GM12892 (cell line): ENCODE data around the gene ISCU.

Experiments
- POLR2A ChIP-seq: IDR thresholded peaks from 2 replicates; pipeline ENCODE4 v1.6.1; 2011; ENCODE audit warnings: low read depth, low read length, control low read depth
- POLR2AphosphoS5 ChIP-seq: IDR thresholded peaks from 2 replicates; pipeline ENCODE4 v1.6.1; 2011; ENCODE audit warnings: low read depth, low read length, control low read depth
- TAF1 ChIP-seq: IDR thresholded peaks from 2 replicates; pipeline ENCODE4 v1.6.1; 2011; ENCODE audit warnings: low read depth, mild to moderate bottlenecking, control low read depth, low read length, borderline replicate concordance

DNA sequence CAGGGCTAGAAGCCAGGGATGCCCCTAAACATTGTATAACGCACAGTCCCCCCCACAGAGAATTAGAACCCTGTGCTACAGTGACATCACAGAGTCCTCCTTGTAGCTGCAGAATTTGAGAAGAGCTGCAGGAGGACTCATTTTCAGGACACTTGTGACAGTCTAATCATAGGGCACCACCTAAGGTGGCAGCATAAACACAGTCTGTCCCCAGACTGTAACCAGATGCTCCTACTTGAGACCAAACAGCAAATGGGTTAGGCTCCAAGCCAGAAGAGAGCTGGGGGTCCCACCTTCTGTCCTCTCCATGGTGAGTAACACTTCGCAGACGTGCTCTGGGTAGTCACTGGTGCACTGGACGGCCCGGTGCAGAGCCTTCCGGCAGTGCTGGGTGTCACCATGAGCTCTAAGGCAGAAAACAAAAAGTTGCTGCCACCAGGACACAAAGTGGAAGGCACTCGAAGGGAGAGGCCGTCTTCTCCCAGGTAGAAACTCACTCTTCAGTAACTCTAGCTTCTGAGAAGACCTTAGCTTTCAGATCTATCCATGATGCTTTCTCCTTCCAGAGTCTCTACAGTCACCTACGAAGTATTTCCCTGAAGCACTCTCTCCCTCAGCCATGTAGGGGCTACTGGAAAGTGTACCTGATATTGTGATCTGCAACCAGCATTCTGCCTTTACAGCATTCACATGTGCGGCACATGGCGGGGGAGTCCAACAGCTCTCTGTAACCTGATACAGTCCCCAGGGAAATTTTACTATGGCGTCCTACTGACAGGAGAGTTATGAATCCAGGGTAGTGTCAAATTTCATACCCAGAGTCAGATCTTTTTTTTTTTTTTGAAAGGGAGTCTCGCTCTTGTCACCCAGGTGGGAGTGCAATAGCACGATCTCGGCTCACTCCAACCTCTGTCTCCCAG is 30.2 kb upstream of the ISCU start:
- TF ChIP-seq TAF1 (no peak), POLR2A (no peak), POLR2AphosphoS5 (no peak)
